DMS153 treated with DMSO at 0.1 percent for 48 hours (cell line): ENCODE results near the gene ATAD3B.
"Not testable (repeated sequence)": the region's sequence is repeated elsewhere in the genome, so short reads cannot be mapped to it uniquely, and the experiment has no call there.

Experiments used
- DNase-seq: peaks from one replicate; lab custom pipeline; 2025; ENCODE audit not compliant: unreplicated experiment; lab: John Stamatoyannopoulos, UW

Gene ATAD3B

DNA sequence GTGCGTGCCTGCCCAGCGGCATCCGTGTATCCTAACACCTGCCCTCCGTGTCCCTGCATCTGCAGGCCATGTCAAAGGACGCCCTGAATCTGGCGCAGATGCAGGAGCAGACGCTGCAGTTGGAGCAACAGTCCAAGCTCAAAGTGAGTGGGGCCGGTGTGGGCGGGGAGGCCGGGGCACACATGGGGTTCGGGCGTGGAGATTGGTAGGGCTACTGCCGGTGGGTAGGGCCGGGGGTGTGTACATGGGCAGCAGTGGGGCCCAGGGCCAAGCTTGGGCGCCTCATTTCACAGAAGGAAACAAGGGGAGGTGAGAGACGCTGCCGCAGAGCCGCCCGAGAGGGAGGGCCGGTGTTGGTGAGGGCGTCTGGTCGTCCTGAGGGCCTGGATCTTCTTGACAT is 20.9 kb upstream of the ATAD3B start:
- DNase-seq: not testable (repeated sequence)

DNA sequence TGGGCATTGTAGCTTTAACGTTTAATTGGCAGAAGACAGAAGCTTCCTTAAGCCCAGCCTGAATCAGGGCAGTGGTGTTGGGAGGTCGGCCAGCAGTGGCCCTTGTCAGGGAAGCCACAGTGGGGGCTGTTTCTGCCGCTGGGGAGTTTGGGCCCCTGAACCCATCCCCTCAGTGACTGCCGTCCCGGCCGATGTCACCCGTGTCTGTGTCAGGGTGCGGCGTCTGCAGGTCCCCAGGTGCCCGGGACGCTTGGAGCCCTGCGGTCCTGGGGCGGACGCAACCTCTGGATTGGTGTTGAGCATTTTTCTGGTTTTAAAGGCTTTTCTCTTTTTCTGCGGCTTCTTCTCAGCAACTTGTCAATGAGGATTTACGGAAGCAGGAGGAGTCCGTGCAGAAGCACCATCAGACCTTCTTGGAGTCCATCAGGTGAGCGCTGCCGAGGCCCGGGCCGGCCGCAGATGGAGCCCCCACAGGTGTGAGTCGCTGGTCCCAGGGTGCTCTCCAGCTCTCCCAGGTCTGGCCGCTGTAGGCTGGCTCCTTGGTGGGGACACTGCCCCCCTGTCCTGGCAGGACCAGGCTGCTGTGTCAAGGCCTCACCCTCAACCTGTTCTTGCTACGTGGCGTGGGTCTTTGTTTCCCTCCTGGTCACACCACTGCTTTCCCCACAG is 19.7 kb upstream of the ATAD3B start:
- DNase-seq: no peak

DNA sequence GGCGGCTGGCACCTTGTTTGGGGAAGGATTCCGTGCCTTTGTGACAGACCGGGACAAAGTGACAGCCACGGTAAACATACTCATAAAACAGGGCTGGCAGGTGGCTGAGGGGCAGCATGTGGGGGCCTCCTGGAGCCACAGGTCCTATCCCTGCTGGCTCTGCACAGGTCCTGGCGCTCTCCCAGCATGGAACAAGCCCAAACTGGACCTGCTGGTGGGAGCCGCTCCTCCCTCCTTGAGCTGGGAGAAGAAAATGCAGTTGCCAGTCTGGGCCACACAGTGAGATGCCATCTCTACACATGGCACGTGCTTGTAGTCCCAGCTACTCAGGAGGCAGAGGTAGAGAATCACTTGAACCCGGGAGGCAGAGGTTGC is 19.2 kb upstream of the ATAD3B start:
- not testable (repeated sequence) for DNase-seq

- no peak for DNase-seq
Observed at GRCh38 chr1:1452882-1453281, 18.7 kb upstream of the ATAD3B start.

DNA sequence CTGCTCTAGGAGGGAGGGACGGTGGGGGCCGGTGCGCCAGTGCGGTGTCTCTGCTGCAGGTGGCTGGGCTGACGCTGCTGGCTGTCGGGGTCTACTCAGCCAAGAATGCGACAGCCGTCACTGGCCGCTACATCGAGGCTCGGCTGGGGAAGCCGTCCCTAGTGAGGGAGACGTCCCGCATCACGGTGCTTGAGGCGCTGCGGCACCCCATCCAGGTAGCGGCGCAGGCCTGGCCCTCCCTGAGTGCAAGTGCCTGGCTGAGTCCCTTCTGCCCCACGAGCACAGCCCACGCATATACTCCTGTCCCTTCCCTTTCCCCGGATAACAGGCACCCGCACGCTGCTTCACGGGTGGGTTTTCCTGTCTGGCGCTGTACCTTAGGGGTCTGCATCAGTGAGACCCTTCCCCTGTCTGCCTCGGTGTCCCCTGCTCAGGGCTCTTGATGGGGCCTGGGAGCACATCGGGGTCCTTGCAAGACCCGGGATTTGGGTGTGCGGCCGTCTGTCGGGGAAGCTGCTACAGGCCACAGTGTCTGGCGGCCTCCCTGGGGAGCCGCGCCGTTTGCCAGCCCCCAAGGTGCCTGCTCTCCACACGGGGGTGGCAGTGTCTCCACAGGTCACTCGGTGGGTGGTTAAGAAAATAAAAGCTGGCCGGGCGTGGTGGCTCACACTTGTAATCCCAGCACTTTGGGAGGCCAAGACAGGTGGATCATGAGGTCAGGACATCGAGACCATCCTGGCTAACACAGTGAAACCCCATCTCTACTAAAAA is 17.1 kb upstream of the ATAD3B start:
- not testable (repeated sequence) for DNase-seq

DNA sequence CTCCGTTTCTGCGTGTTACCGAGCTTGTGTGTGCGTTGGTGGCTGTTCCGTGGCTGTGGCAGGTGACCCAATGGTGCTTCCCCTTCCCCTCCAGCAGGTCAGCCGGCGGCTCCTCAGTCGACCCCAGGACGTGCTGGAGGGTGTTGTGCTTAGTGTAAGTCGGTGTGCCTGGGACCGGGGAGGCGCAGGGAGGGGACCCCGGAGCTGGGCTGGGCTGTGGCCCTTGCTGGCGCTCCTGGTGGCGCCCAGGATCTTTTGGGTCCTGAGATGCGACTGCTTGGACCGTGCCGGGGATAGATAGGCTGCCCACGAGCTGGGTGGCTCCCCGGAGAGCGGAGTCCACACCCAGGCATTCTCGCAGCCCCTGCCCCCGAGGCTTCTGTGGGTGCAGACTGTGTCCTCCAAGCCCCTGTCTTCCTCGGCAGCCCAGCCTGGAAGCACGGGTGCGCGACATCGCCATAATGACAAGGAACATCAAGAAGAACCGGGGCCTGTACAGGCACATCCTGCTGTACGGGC is 16.1 kb upstream of the ATAD3B start:
- DNase-seq: no peak

DNA sequence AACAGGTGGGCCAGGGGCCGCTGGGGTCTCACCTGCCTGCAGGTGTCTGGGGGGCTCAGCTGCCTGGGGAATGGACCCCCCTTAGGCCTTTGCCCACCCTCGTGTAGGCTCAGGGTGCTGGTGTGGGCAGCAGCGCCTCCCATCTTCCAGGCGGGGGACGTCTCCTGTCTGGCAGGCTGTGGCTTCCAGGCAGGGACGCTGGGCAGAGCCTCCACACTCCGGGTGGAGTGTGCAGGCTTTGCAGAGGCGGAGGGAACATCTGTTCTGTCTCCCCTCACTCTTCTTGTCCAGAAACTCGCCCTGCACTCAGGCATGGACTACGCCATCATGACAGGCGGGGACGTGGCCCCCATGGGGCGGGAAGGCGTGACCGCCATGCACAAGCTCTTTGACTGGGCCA is 15.6 kb upstream of the ATAD3B start:
- not testable (repeated sequence) for DNase-seq

- DNase-seq: not testable (repeated sequence)
Observed at GRCh38 chr1:1456683-1457255, 14.8 kb upstream of the ATAD3B start.

GRCh38 chr1:1459156-1459555 is 12.4 kb upstream of the ATAD3B start:
- not testable (repeated sequence) for DNase-seq

DNA sequence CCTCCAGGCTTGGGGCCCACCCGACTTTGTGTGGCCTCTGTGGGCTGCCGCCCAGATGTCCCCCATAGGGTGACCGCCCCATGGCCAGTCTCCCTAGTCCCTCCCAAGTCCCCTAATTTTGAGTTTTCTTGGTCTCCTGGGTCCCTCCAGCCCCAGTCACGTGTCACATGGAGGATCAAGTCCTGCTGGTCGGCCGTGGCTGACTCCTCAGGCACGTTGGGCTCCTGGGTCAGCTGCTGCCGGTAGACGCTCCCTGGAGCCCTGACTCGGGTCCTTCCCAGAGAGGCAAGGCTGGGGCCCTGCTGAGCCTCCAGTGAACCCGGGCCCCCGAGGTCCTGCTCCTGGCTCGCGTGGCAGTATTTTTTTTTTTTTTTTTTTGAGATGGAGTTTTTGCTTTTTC is 11.9 kb upstream of the ATAD3B start:
- not testable (repeated sequence) for DNase-seq

GRCh38 chr1:1460540-1461130 is 10.9 kb upstream of the ATAD3B start:
- no peak for DNase-seq

GRCh38 chr1:1461721-1462317 is 9.7 kb upstream of the ATAD3B start:
- DNase-seq: no peak

GRCh38 chr1:1462318-1462966 is 9.1 kb upstream of the ATAD3B start:
- DNase-seq: peak; percentile 73

DNA sequence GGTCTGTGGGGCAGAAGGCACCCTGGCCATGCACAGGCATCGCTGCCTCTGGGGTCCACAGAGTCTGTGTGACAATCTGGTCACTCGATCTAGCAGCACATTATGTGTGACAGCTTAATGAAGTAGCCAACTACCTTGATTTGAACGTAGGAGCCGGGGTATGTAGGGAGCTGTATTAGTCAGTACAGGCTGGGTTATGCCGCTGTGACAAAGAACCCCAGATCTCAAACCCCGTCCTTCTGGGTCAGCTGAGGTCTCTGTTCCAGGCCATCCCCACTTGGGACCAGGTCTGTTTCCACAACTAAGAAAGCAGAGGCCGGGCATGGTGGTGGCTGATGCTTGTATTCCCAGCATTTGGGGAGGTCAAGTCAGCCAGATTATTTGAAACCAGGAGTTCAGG is 8.3 kb upstream of the ATAD3B start:
- no peak for DNase-seq

GRCh38 chr1:1468196-1468985 is 3.2 kb upstream of the ATAD3B start:
- not testable (repeated sequence) for DNase-seq

DNA sequence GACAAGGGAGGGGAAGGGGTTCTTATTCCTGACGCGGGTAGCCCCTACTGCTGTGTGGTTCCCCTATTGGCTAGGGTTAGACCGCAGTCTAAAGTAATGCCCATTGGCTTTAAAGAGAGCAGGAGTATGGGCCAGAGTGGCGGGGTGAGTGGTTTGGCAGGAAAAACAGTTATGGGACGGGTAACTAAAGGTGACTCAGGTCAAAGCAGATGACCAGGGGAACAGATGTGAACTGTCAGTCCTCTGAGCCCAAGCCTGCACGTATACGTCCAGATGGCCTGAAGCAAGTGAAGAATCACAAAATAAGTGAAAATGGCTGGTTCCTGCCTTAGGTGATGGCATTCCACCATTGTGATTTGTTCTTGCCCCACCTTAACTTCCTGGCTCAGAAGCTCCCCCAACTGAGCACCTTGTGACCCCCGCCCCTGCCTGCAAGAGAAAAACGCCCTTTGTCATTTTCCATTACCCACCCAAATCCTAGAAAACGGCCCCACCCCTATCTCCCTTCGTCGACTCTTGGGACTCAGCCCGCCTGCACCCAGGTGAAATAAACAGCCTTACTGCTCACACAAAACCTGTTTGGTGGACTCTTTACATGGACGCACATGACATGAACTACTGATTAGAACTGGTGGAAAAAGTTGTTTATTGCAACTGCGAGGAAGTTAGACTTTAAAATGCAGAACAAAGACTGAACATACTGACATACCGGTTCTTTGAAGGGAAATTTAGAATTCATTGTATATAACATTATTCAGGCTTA is 758 bp upstream of the ATAD3B start:
- DNase-seq: no peak

DNA sequence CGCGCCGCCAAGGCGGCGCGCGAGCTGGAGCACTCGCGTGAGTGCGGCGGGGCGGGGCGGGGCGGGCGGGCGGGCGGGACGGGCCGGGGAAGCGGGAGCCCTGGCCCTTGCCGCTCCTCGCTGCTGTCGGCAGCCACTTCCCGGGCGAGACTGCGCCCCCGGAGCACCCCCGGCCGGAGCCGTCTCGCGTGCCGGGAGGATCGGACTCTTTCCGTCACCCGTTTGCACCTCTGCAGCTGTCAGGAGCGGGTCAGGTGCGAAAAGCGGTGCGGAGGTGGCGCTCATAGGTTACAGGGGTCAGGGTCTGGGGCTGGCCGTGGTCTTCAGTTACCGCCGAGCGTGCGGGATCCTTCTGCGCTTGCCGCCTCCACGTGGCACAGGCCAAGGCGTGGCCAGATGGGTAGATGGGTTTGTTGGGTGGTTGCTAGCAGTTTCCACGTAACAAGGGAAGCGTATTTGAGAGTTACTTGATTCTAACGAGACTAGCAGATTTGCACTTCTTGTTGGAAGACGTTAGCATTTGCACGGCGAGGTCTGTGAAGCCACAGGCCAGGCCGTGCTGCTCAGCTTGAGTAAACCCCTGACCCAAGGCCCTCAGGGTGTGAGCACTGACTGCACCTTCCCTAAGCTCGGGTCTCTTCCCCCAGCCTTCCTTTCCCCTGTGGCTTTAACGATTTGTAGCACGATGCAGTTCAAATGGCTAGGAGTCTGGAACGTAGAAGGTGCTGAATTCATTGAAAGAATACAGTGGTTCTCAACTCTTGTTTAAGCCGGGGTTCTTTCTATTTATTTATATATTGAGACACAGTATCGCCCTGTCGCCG is 700 bp downstream of the ATAD3B start:
- DNase-seq: not testable (repeated sequence)

- not testable (repeated sequence) for DNase-seq
Observed at GRCh38 chr1:1476011-1476410, 4.4 kb downstream of the ATAD3B start.
